Astrocyte (in vitro differentiated cells and primary cell): ENCODE measurements around the gene MAGT1. TPM values are rescaled to one million over a fixed set of nuclear protein-coding genes. Genes with fewer than 3 reads are reported as not detected.
"Not testable (repeated sequence)": the region's sequence is repeated elsewhere in the genome, so short reads cannot be mapped to it uniquely, and the experiment has no call there.

ENCODE experiments used
- DNase-seq: peaks from one replicate; pipeline ENCODE4 v3.0.0-alpha.2; 2010; ENCODE audit warnings: low read depth
- FAIRE-seq: peaks from 2 replicates; lab custom pipeline; 2011; peaks lifted over from hg19 to GRCh38; lab: Jason Lieb, UNC
- H2AFZ ChIP-seq: 2 replicates; pipeline ENCODE4 v1.6.0; 2012; ENCODE audit warnings: low read depth, low read length, inconsistent platforms
- H3K27ac ChIP-seq: 2 replicates; pipeline ENCODE4 v1.5.1; 2011; ENCODE audit warnings: low read depth, low read length, inconsistent platforms
- H3K27me3 ChIP-seq: 2 replicates; pipeline ENCODE4 v1.6.0; 2011; ENCODE audit warnings: low read length, inconsistent platforms; ENCODE audit not compliant: insufficient read depth
- H3K36me3 ChIP-seq: 2 replicates; pipeline ENCODE4 v1.5.1; 2011; ENCODE audit warnings: low read length, inconsistent platforms; ENCODE audit not compliant: insufficient read depth
- H3K4me1 ChIP-seq: 2 replicates; pipeline ENCODE4 v1.5.1; 2011; ENCODE audit warnings: low read length, inconsistent platforms; ENCODE audit not compliant: insufficient read depth
- H3K4me2 ChIP-seq: 2 replicates; pipeline ENCODE4 v1.6.0; 2012; ENCODE audit warnings: low read length, inconsistent platforms
- H3K4me3 ChIP-seq: 2 replicates; pipeline ENCODE4 v1.5.1; 2011; ENCODE audit warnings: low read depth, mild to moderate bottlenecking, low read length, inconsistent platforms; ENCODE audit not compliant: insufficient read depth
- H3K79me2 ChIP-seq: 2 replicates; pipeline ENCODE4 v1.6.0; 2012; ENCODE audit warnings: mild to moderate bottlenecking, low read length, inconsistent platforms; ENCODE audit not compliant: insufficient read depth
- H3K9ac ChIP-seq: 2 replicates; pipeline ENCODE4 v1.6.0; 2012; ENCODE audit warnings: mild to moderate bottlenecking, low read length, inconsistent platforms
- H3K9me3 ChIP-seq: 2 replicates; pipeline ENCODE4 v1.5.1; 2012; ENCODE audit warnings: low read depth, mild to moderate bottlenecking, low read length, inconsistent platforms; ENCODE audit not compliant: insufficient read depth
- H4K20me1 ChIP-seq: 2 replicates; pipeline ENCODE4 v1.6.0; 2012; ENCODE audit warnings: low read length, inconsistent platforms; ENCODE audit not compliant: insufficient read depth
- H3K27ac Mint-ChIP-seq: one replicate; pipeline ENCODE4 v1.8.0; 2021; ENCODE audit warnings: mild to moderate bottlenecking, mixed read lengths; ENCODE audit not compliant: unreplicated experiment
- H3K27me3 Mint-ChIP-seq: one replicate; pipeline ENCODE4 v1.8.0; 2021; ENCODE audit warnings: low read depth, mixed read lengths; ENCODE audit not compliant: unreplicated experiment
- H3K36me3 Mint-ChIP-seq: one replicate; pipeline ENCODE4 v1.8.0; 2021; ENCODE audit warnings: low read depth, mixed read lengths; ENCODE audit not compliant: unreplicated experiment
- H3K4me1 Mint-ChIP-seq: one replicate; pipeline ENCODE4 v1.8.0; 2021; ENCODE audit warnings: low read depth, mixed read lengths; ENCODE audit not compliant: unreplicated experiment
- H3K4me3 Mint-ChIP-seq: one replicate; pipeline ENCODE4 v1.8.0; 2021; ENCODE audit warnings: mild to moderate bottlenecking, moderate library complexity, mixed read lengths; ENCODE audit not compliant: unreplicated experiment
- H3K9me3 Mint-ChIP-seq: one replicate; pipeline ENCODE4 v1.8.0; 2021; ENCODE audit warnings: mild to moderate bottlenecking, mixed read lengths; ENCODE audit not compliant: unreplicated experiment
- EZH2 ChIP-seq: IDR thresholded peaks from 2 replicates; pipeline ENCODE4 v1.6.1; 2012; ENCODE audit warnings: mild to moderate bottlenecking, low read length, inconsistent platforms; ENCODE audit not compliant: insufficient read depth
- total RNA-seq: library from RNA; stranded (reverse); gene quantifications from 2 replicates; pipeline ENCODE4 v1.2.1, GENCODE V29; 2021
- TF ChIP-seq, protein P1 (sequence below): IDR thresholded peaks from 2 replicates; pipeline ENCODE4 v1.5.1; 2011; ENCODE audit warnings: low read depth, mild to moderate bottlenecking, inconsistent platforms, low read length, moderate library complexity; ENCODE audit not compliant: insufficient read depth

MAGT1 gene
- total RNA-seq, 1 donor from 2014 or later = 84.3 TPM

DNA sequence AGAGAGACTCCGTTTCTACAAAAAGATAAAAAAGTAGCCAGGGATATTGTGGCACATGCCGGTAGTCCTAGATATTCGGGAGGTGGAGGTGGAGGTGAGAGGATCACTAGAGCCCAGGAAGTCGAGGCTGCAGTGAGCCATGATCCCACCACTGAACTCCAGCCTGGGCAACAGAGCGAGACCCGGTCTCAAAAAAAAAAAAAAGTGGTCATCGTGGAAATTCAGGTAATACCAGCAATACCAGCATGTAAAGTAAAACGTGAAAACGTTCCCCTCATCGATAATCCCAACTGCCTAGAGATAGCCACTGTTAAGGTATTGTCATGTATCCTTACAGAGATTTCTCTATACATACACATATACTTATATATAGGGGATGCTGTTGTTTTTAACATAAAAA lies 1.5 kb downstream of the MAGT1 start:
- no peak overlapping the region for H3K9ac ChIP-seq
- H3K79me2 ChIP-seq = peaks cover 57% of the 10 kb centered on the region

DNA sequence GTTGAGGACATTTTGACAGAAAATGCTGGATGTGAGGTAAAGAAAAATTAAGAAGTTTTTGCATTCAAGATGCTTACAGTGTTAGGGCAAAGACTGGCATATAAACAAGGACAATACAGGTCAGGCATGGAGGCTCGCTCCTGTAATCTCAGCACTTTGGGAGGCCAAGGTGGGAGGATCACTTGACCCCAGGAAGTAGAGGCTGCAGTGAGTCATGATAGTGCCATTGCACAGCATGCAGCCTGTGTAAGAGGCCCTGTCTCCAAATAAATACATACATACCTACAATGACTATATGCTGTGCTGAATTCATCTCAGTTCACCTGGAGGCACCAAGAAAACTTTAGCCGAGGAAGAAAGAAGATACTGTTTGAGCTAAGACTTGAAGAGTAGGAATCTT lies 2.3 kb downstream of the MAGT1 start:
- H3K79me2 ChIP-seq = peaks cover 64% of the 10 kb centered on the region
- peaks cover 5% of the 10 kb centered on the region for H3K4me1 Mint-ChIP-seq
- no peaks in the 10 kb centered on the region for H3K36me3 Mint-ChIP-seq

More for the DNA sequence above, 1.5 kb downstream of the MAGT1 start:
- Histone ChIP-seq H4K20me1 (peaks cover 15% of the 10 kb centered on the region), H3K4me1 (no peaks in the 10 kb centered on the region), H3K4me2 (peak overlapping the region; percentile 82), H3K27ac (no peak overlapping the region), H3K4me3 (peak overlapping the region; percentile 98), H3K9me3 (no peaks in the 10 kb centered on the region), H2AFZ (no peak overlapping the region), H3K36me3 (no peaks in the 10 kb centered on the region), H3K27me3 (no peaks in the 10 kb centered on the region)
- Mint-ChIP-seq H3K9me3 (no peaks in the 10 kb centered on the region), H3K4me3 (peak overlapping the region; percentile 96), H3K36me3 (no peaks in the 10 kb centered on the region), H3K4me1 (peaks cover 5% of the 10 kb centered on the region), H3K27me3 (no peaks in the 10 kb centered on the region), H3K27ac (no peak overlapping the region)
- DNase-seq (no peak), FAIRE-seq (peak; percentile 49)
- TF ChIP-seq, protein P1, sequence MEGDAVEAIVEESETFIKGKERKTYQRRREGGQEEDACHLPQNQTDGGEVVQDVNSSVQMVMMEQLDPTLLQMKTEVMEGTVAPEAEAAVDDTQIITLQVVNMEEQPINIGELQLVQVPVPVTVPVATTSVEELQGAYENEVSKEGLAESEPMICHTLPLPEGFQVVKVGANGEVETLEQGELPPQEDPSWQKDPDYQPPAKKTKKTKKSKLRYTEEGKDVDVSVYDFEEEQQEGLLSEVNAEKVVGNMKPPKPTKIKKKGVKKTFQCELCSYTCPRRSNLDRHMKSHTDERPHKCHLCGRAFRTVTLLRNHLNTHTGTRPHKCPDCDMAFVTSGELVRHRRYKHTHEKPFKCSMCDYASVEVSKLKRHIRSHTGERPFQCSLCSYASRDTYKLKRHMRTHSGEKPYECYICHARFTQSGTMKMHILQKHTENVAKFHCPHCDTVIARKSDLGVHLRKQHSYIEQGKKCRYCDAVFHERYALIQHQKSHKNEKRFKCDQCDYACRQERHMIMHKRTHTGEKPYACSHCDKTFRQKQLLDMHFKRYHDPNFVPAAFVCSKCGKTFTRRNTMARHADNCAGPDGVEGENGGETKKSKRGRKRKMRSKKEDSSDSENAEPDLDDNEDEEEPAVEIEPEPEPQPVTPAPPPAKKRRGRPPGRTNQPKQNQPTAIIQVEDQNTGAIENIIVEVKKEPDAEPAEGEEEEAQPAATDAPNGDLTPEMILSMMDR = no peak
- TF ChIP-seq EZH2 = no peak

DNA sequence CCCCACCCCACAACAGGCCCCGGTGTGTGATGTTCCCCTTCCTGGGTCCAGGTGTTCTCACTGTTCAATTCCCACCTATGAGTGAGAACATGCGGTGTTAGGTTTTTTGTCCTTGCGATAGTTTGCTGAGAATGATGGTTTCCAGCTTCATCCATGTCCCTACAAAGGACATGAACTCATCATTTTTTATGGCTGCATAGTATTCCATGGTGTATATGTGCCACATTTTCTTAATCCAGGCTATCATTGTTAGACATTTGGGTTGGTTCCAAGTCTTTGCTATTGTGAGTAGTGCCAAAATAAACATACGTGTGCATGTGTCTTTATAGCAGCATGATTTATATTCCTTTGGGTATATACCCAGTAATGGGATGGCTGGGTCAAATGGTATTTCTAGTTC lies 13.8 kb downstream of the MAGT1 start:
- not testable (repeated sequence) for FAIRE-seq, H3K9ac ChIP-seq, H3K9me3 Mint-ChIP-seq, H3K27ac Mint-ChIP-seq, H3K27me3 Mint-ChIP-seq, H3K4me1 ChIP-seq, H4K20me1 ChIP-seq, H3K4me3 ChIP-seq, H3K4me1 Mint-ChIP-seq, DNase-seq, H3K27me3 ChIP-seq, H3K9me3 ChIP-seq, H2AFZ ChIP-seq, H3K4me3 Mint-ChIP-seq, H3K36me3 Mint-ChIP-seq, H3K36me3 ChIP-seq, H3K27ac ChIP-seq, H3K4me2 ChIP-seq
- H3K79me2 ChIP-seq = peaks cover 31% of the 10 kb centered on the region

More for the DNA sequence above, 2.3 kb downstream of the MAGT1 start:
- Histone ChIP-seq H2AFZ (no peak overlapping the region), H3K4me2 (peak overlapping the region; percentile 82), H3K4me1 (no peaks in the 10 kb centered on the region), H4K20me1 (peaks cover 15% of the 10 kb centered on the region), H3K27ac (no peak overlapping the region), H3K9ac (no peak overlapping the region), H3K27me3 (no peaks in the 10 kb centered on the region), H3K36me3 (no peaks in the 10 kb centered on the region), H3K4me3 (no peak overlapping the region), H3K9me3 (no peaks in the 10 kb centered on the region)
- no peaks in the 10 kb centered on the region for H3K27me3 Mint-ChIP-seq
- no peak for TF ChIP-seq EZH2
- TF ChIP-seq, protein P1 = no peak
- FAIRE-seq (no peak), DNase-seq (no peak)
- H3K9me3 Mint-ChIP-seq = no peaks in the 10 kb centered on the region
- H3K4me3 Mint-ChIP-seq = peak overlapping the region; percentile 67
- H3K27ac Mint-ChIP-seq = no peak overlapping the region
